Astrocyte of the cerebellum (primary cell): Measurements from ENCODE around the gene TENM4.

Source experiments
- DNase-seq: peaks from one replicate; pipeline ENCODE4 v3.0.0-alpha.2; 2011; ENCODE audit warnings: low read depth
- H3K4me3 ChIP-seq: 2 replicates; pipeline ENCODE4 v1.5.1; 2011; ENCODE audit warnings: mild to moderate bottlenecking, low read depth, low read length, moderate library complexity
- in situ Hi-C: cut with HindIII; loops from 2 replicates; pipeline ENCODE4 v1.10.0; 2017; ENCODE audit warnings: low sequenced_read_pairs
- TF ChIP-seq, protein P1 (sequence below): IDR thresholded peaks from 2 replicates; pipeline ENCODE4 v1.5.1; 2012; ENCODE audit warnings: low read length, low read depth, moderate library complexity, mild to moderate bottlenecking; ENCODE audit errors: missing control alignments

Gene TENM4

DNA sequence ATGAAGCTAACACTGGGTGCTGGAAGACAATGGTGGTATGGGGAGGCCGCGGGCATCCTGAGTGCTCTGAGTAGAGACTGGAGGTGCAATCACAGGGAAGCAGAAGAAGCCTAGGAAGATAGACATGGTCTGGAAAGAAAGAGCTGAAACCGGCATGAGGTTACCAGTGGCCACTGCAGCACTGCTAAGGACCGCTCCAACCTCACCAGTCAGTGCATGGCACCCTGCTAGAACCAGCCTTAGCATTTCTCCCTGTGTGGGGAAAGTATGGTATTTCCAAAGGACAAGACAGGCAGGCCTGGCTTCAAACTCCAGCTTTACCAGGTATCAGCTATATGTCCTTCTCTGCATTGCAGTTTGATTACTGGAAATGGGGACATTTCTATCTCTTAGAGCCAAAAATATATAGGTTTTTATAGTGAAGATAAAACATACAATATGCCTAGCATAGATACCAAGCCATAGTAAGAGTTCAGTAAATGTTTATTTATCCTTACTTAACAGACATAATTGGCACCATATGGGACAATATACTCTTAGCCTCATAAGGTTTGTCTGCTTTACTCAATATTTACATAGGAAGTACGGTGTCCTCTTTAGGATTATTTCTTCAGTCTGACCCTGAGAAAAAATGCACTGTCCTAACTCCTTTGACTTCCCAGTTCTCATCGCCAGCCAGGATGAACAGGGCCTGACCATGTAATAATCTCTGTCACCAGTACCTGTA, 231.1 kb downstream of the TENM4 start:
- DNase-seq: no peak
- H3K4me3 ChIP-seq: no peak overlapping the region
- in situ Hi-C loops: no loop called here
- TF ChIP-seq, protein P1, sequence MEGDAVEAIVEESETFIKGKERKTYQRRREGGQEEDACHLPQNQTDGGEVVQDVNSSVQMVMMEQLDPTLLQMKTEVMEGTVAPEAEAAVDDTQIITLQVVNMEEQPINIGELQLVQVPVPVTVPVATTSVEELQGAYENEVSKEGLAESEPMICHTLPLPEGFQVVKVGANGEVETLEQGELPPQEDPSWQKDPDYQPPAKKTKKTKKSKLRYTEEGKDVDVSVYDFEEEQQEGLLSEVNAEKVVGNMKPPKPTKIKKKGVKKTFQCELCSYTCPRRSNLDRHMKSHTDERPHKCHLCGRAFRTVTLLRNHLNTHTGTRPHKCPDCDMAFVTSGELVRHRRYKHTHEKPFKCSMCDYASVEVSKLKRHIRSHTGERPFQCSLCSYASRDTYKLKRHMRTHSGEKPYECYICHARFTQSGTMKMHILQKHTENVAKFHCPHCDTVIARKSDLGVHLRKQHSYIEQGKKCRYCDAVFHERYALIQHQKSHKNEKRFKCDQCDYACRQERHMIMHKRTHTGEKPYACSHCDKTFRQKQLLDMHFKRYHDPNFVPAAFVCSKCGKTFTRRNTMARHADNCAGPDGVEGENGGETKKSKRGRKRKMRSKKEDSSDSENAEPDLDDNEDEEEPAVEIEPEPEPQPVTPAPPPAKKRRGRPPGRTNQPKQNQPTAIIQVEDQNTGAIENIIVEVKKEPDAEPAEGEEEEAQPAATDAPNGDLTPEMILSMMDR: no peak

DNA sequence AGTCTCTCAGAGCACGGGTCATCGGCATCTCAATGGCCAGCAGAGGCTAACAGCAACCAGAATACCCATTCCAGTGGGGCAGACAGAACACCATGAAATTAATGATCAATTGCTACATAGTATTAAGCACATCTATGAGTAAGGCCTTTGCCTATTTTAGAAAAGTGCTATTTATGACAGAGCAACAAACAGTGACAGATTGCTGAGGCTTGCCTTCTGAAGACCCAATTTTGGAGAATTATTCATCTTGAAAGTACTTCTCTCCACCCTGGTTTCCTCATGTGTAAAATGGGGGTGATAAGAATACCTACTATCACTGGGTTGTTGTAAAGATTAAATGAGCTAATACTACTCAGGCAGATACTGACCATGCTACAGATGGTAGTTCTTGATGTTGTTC, 232.7 kb downstream of the TENM4 start:
- TF ChIP-seq, protein P1: no peak
- no peak for DNase-seq
- in situ Hi-C loops: no loop called here
- H3K4me3 ChIP-seq: no peak overlapping the region

DNA sequence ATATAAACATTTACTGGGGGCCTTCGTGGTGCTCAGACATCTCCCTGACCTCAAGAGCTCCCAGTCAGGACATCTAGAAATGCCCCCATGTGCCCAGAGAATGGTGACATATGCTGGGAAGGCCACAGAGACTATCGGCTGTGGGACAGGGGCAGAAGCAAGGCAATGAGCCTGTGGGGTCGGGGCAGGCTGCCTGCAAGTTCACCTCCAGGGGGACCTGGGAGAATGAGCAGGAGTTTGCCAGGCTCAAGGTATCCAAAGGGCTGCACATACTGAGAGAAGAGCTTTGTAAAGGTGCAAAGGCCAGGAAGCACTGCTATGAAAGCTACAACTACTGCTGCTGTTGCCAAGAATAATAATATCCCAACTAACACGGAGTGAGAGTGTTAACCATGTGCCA, 233.9 kb downstream of the TENM4 start:
- no peak overlapping the region for H3K4me3 ChIP-seq
- in situ Hi-C loops: no loop called here
- no peak for DNase-seq
- TF ChIP-seq, protein P1: no peak

DNA sequence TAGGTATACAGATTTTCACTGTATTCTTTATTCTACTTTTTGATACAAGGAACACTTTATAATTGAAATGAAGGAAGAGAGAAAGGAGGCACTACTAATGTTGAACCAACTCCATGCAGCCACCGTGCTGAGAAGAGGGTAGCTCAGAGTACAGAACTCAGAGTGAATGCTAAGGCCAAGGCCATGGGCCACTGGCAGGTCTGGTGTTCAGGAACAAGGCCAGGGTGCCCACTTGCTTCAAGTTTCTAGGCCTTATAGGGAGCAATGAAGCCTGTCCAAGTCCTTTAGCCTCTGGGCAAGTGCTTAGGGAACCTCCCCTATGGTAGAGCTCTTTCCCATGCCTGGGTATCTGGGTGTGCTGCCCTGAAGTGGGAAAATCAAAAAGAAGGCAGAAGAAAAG, 235.0 kb downstream of the TENM4 start:
- TF ChIP-seq, protein P1: no peak
- H3K4me3 ChIP-seq: no peak overlapping the region
- DNase-seq: no peak
- in situ Hi-C loops: no loop called here

DNA sequence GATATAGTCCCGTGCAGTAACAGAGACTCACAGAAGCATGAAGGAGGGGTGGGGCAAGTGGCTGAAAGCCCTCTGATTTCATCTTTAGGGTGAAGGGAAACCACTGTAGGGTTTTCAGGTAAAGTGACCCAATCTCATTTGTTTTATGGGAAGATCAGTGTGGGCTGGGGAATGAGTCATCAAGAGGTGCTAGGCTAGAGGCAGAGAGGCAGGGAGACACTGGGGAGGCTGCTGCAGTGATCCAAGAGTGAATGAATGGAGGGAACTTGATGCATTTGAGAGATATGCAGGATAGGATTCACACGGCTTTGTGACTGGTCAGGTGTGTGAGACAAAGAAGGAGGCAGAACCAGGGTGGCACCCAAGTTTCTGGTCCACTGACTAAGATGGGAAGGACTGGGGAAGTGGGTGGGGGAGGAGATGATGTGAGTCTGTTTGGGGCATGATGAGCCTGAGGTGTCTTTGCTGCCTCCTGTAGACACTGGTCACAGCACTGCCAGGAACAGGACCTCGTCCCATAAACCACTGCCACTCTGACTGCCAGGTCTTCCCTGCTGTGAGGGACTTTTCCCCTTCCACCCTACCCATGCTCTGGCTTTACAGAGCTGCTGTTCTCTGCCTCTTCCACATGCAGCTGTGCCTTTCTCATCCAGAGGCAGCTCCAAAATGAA, 239.0 kb downstream of the TENM4 start:
- no peak for DNase-seq
- TF ChIP-seq, protein P1: no peak
- in situ Hi-C loops: no loop called here
- H3K4me3 ChIP-seq: no peak overlapping the region

DNA sequence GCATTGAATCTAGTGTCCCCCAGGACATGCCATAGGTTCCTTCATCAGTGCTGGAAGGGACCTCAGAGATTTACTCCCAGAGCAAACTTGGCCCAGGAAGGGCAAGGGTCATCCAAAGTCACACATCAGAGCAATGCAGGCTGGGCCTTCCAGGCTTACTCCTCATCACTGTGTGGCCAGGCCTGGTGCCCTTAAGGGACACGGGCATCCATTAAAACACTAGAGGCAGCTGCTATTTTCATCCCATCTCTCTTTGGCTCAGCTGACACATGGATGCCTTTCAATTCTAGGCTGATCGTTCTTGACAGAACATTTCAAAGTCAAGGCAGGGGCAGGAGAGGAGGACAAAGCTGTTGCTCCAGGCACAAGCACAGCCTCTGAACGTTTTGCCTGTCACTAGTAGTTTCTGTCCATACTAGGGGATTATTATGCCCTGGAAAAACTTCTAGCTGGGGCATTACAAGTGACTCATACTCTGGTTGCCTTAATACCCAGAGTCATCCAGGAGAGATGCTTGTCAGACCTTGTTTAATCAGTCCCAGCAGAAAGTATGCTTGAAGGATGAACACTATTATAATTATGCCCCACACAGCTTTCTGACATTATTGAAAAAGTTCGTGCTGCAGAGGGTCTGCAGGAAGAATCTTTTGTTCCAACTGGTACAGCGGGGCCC, 240.3 kb downstream of the TENM4 start:
- no peak overlapping the region for H3K4me3 ChIP-seq
- no peak for DNase-seq
- in situ Hi-C loops: no loop called here
- TF ChIP-seq, protein P1: no peak
